GM19351 (cell line): Measurements from ENCODE around the gene HAUS7.

Experiments used
- ATAC-seq: cut with Tn5 transposase; IDR thresholded peaks from one replicate; pipeline ENCODE4 v1.9.1; 2021; ENCODE audit warnings: mild to moderate bottlenecking, moderate library complexity; ENCODE audit not compliant: unreplicated experiment

The HAUS7 gene

DNA sequence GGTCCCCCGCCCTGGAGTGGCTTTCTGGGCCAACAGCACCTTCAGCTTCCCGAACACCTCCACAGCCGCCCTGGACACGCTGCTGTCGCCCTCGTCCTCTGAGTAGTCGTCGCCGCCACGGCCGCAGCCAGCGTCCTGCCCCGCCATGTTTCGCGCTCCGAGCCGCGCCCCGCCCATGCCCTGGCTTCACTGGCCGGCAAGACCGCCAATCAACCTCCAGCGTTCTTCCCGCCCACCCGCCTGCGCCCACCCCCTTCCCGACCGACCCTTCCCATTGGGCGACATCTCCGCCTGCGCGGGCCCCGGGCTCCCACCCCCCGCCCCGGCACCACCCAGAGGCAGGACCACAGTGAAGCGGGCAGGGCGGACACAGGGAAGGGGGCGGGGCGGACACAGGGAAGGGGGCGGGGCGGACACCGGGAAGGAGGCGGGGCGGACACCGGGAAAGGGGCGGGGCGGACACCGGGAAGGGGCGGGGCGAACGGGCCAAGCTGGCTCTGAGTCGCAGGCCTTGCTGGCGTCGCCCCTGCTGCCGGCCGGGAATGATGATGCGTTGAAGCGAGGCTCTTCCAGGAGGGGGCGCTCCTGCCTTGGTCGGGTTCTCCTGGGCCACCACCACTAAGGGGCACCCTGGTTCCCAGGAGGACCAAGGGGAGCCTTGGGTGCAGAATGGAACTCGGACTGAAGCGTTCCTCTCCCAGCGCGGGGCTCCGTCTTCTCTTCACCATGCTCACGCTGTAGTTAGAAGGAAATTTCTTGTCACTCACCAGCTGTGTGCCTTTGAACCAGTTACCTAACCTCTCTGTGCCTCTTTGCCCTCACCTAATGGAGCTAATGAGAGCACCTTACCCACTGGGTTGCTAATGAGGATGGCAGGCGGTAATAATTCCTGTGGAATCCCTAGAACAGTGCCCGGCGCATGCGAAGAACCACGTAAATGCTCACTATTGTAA lies at the start of gene HAUS7:
TSS of gene HAUS7 (minus strand) at position 166 of the 953 bp plus-strand sequence. CDS start at position 147, 19 bp downstream.
- peak; percentile 73 for ATAC-seq

DNA sequence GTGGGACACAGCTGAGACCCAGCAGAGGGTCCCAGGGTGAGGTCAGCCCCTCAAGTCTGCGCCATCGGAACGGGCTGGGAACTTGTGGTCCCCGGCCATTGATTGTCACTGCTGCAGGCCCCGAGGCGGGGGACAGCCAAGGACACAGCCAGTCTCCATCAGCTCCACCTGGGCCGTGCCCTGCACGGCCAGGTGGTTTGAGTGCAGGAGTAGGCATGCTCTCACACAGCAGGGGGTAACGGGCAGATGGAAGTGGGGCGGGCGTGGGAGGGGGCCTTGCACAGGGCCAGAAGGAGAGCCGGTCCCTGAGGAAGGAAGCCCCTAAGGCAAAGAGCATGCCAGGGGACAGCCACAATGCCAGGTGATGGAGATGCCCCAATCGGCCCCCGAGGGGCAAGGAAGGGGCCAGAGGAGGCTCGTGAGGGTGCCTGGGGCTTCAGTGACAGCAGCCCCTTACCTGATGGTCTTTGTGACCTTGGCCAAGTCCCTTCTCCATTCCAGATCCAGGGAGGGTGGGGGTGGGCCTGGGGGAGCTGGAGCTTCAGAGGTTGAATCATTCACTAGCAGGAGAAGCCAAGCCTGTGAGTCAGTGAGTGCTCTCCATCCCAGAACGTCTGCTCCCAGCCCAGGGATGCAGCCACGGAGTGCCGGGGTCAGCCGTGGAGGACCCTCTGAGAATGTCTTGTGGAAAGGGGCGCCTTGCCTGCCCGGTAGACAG lies 49.4 kb upstream of the HAUS7 start:
- ATAC-seq: no peak

DNA sequence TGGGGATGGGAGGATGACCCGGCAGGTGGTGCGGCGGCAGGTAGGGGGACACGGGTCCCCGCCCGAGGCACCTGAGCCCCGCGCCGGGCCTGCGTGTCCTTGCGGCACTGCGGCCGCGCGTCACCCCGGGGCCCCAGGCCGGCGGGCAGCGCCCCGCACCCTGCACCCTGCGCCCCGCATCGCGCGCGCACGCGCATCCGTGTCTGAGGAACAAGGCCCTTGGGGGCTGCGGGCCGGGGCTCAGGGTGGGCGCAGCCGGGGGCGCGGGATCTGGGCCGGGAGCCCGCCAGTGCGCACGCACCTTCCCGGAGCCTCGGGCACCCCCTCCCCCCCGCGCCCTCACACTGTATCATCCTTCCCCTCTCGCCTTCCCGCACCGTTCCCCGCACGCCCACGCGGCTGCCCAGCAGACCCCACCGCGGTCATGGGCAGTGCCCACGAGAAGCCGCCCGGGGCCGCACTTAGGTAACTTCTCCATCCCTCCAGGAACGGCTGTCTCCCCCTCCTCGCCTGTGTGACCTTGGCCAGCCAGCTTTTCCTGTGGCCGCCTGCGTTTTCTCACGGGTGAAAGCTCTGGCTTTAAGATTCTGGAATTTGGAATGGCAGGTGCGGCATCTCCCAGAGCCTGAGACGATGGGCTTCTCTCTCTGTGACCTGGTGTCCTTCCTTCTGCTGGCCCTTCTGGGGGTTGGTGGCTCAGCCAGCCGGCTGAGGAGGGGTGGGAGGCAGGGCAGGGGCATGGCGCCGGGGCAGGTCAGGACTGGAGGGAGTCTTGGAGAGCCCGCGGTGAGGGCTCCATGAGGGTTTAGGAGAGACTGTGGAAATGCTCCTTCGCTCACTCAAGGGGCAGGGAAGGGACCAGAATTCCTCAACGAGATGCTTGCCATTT lies 47.8 kb upstream of the HAUS7 start:
- no peak for ATAC-seq

DNA sequence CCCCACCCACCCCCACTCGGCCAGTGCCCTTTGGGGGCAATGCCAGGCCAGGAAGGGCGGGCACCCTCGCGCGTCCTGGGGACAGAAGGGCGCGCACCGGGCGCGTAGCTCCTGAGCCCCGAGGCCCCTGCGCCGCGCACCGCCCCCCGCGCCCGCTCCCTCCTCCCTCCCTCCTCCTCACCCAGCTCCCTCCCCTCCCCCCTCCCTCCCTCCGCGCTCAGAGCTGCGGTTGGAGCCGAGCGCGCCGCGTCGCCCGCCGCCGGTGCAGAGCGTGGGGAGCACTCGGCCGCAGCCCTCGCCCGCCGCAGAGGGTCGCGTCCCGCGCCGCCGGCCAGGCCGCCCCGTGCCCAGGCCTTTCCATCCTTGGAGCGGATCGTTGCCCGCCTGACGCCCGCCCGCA lies 47.0 kb upstream of the HAUS7 start, which contains the start of gene ATP2B3:
TSS of gene ATP2B3 (plus strand) at position 220 of the 400 bp plus-strand sequence. CDS start 18,606 bp downstream, outside the sequence.
- ATAC-seq: no peak

DNA sequence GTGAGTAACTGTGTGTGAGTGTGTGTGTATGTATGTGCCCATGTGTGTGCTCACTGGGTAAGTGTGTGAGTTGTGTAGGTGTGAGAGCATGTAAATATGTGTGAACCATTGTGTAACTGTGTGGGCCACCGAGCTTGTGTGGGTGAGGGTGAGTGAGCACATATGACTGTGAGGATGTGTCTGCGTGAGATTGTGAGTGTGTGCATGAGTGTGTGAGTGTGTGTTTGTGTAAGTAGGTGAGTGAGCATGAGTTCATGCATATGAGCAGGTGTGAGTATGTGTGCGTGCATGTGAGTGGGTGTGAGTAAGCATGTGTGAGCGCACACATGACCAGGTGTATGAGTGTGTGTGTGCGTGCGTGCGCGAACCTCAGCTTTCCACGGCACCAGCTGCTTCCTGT lies 45.7 kb upstream of the HAUS7 start:
- no peak for ATAC-seq

DNA sequence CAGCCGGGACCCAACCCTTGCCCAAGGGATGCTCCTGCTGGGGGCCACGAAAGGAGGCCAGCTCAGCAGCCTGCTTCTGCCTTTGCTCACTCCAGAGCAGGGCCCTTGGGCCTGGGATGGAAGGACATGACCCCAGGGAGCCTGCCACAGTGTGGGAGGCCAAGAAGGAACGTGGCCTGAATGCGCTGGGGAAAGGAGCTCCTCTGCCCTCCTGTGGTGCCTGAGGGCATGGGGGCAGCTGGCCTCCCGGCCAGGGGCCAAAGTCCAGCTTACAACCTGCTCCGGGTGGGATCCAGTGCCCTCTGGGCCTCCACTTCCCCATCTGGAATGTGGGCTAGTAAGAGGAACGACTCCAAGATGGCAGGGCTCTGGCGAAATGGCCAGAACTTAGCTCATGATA lies 45.1 kb upstream of the HAUS7 start:
- ATAC-seq: no peak

DNA sequence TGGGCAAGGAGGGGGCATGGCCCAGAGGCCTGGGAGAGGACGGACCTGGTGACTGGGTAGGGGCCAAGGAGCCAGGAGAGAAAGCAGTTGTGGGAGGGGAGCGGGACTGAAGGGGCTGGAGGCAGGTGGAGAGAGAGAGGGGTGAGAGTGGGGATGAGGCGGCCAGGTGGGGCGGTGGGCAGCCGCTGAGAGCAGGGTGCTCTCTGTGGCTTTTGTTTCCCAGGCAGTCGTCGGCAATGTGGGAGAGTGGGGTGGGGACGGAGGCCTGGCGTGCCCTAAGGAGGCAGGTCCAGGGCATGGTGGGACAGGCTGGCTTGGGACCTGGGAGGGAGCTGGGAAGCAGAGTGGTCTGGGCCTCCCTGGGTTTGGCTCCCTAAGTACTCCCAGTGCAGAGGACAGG lies 43.9 kb upstream of the HAUS7 start:
- ATAC-seq: no peak

DNA sequence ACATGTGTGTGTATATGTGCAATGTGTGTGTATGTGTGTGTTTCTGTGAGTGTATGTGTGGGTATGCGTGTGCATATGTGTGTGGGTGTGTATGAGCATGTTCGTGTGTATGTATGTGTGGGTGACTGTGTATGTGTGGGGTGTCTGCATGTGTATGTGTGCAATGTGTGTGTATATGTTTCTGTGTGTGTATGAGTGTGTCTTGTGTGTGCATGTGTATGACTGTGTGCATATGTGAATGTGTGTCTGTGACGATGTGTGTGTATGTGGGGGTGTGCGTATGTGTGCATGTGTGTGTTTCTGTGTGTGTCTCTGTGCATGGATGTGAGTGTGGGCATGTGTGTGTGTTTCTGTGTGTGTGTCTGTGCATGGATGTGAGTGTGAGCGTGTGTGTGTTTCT lies 42.9 kb upstream of the HAUS7 start:
- no peak for ATAC-seq

DNA sequence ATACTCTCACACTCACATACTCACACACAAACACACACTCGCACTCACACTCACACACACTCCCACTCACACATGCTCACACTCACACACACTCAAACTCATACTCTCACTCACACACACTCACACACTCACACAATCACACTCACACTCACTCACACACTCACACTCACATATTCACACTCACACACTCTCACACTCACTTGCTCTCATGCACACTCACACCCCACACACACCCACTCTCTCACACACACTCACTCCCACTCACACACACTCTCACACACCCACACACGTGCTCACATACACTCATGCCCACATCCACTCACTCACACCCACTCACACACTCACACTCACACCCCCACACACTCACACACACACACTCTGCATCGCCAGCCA lies 42.1 kb upstream of the HAUS7 start:
- no peak for ATAC-seq

DNA sequence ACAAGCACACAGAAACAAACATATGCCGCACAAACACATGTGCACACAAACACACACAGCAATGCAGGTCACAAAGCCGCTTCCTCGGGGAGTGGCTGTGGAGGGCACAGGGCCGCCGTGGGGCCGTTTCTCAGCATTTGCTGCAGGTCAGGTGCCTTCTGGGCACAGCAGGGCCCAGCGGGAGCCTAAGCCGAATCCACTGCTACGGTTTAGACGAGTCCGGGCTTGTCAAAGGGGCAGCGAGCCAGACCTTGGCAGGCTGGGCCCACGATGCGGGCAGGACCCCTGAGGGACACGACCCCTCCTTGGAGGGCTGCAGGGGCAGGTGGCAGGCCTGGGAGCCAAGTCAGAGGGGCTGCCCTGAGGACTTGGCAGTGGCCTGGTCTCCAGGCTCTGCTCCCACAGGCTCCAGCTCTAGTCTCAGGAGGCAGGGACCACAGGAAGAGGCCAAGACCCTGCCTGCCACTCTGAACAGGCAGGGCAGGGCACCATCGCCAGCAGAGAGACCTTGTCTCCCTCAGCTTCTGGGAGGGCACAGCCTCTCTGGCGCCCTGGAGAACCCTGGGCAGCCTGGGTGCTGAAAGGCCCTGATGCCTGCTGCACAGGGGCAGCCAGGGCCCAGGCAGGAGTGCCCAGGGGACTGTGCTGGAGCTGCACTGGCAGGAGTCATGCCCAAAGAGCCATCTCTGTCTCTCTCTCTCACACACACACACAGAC lies 41.6 kb upstream of the HAUS7 start:
- ATAC-seq: no peak

DNA sequence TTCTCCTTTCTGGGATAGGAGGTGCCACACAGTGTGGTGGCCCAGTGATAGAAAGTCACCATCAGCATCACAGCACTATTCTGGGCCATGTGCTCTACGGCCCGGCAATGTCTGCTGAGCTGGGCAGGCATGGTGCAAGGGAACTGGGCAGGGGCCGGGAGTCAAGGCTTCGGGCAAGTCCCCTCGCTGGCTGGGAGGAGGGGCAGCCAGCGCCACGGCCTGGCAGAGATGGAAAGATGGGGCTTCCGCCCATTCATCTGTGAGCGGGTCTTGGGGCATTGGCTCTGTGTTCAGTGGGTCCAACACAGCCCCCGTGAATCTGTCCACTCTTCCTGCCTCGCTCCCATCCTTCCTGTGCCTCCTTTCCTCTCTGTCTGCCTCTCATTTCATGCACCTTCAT lies 40.0 kb upstream of the HAUS7 start:
- ATAC-seq: no peak

DNA sequence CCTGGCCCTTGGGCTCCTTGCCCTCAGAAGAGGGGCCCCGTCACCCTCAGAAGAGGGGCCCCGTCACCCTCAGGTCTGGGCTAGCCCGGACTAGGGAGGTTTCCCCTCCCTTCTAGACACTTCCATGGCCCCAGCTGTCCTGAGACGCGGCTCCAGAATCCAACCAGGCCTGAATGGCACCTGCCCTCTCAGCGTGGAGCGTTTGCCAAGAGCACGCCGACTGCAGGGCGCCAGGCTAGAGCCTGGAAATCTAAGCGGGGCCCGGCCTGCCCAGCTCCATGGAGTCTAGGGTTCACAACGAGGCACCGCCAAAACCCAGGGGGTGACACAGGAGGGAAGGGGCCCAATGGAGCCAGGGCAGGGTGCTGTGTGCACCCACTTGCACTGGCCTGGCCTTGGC lies 39.2 kb upstream of the HAUS7 start:
- ATAC-seq: no peak

DNA sequence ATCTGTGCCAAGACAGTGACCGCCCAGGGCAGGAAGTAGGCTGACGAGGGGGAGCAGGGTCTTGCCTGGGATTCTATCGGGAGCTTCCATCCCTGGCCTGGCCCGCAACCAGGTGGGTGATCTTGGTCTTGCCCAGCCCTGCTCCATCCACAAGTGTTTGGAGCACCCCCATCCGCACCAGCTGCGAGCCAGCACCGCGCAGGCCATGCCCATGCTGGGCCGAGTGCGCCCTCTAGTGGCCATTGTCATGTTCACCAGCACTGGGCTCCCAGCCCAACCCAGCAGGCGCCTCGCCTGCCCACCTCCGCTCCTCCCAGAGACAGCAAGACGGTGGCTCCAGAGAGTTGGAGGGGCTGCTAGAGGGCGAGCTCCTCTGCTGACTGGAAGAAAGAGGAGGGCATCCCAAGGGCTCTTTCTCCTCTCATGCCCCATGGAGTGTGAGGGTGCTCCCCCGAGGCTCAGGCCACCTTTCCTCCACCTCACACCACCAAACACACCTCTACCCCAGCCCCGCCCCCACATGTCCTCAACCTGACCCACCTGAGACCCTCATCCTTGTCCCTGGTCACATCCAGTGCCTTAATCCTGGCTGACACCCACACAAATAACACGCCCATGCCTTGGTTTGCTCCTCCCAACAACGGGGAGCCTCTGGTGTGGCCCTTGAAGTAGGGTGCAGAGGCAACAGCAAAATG lies 37.3 kb upstream of the HAUS7 start:
- peak; percentile 95 for ATAC-seq

DNA sequence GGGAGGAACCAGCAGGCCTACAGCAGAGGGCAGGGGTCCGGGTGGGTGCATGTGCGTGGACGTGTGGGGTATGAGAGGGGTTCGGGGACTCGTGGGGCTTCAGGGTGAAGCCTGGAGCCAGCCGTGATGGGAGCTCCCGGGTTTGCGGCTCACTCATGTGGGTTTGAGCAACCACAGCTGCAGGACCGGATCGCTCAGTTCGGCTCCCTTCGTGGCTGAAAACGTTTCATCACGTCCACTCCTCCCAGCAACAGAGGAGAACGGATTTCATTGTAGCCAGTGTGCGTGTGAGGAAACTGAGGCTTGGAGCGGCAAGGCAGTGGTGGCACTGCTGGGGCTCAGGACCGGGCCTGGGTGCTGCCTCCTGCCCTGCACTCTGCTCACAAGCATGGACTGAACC lies 35.0 kb upstream of the HAUS7 start:
- ATAC-seq: no peak

DNA sequence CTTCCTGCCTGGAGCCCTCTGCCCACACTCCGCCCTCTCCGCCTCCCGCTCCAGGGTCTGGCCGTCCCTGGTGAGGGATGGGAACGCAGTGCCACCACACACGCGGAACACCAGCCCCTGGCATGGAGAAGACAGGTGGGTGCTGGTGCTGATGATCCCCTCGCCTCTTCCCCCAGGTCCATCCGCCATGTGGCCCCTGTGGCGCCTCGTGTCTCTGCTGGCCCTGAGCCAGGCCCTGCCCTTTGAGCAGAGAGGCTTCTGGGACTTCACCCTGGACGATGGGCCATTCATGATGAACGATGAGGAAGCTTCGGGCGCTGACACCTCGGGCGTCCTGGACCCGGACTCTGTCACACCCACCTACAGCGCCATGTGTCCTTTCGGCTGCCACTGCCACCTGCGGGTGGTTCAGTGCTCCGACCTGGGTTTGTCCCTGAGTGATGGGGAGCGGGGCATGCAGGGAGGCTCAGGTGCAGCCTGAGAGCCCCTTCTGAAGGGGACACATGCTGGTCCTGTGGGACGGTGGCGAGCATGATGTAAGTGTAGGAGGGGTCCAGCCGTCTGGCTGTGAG lies 34.2 kb upstream of the HAUS7 start:
- no peak for ATAC-seq

DNA sequence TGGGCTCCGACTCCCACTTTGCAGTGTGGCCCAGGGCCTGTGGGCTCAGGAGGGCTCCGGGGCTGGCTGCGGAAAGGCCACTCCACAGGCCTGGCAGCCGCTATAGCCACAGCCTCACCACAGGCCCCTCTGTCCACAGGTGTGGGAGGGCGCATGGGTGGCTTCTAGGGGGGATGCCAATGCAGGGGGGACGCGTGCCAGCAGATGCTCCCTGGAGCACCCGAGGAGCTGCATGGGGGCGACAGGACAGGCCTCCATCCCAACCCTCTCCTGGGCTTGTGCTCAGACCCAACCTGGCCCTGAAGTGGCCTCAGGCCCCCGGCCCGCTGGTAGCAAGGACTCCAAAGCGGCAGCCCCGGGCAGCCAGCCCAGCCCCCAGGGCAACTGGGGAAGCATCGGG lies 32.4 kb upstream of the HAUS7 start:
- ATAC-seq: no peak

DNA sequence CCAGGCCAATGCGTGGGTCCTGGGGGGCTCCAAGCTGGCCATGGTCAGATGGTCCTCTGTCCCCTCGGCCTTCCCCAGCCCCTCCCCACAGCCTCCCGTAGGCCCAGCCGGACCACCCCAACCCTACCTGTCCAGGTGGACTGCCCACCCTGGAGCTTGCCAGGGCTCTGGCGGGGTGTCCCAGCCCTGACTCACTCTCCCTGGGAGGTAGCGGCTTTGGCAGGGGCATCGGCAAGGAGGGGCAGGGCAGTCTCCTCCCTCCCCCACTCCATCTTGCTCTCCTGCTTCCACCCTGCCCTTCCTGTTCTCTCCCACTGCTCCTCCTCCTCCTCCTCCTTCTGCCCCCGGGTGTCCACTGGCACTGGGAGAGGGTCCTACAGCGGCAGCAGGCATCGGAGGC lies 31.8 kb upstream of the HAUS7 start:
- ATAC-seq: no peak

DNA sequence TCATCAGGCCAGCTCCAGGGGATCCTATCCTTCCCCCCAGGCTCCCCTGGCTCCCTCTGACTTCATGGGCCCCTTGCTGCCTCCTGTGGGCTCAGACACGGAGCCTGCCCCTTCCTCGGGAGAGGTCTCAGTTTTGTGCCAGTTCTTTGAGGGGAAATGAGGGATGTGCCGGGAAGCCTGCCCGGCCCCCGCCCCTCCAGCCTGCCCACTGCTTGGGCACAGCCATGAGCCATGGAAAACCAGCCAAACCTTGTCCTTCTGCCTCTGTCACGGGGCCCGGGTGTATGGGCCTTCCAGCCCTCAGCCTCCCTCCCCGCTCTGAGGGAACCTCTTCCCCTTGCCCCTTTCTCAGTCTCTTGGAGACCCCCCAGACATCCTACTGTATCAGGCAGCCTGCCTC lies 31.2 kb upstream of the HAUS7 start:
- no peak for ATAC-seq

DNA sequence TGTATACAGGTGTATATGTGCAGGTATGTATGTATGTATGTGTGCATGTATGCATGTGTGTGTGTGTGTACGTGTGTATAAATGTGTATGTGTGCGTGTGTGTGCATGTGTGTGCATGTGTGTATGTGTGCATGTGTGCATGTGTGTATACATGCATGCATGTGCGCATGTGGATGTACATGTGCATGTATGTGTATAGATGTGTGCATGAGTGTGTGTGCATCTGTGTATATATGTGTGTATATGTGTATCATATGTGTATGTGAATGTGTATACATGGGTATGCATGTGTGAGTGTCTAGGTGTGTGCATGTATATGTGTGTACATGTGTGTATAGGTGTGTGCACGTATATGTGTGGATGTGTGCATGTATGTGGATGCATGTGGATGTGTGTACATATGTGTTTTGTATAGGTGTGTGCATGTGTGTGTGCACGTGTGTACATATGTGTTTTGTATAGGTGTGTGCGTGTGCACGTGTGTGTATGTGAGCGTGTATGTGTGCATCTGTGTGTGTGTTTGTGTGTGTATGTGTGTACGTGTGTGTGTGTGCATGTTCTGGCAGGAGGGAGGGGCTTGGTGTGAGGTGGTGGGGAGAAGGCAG lies 30.4 kb upstream of the HAUS7 start:
- no peak for ATAC-seq
